Upper lobe of right lung (tissue), 1 donor: Measurements from ENCODE around the gene CUX1. TPM values are rescaled to one million over a fixed set of nuclear protein-coding genes. Genes with fewer than 3 reads are reported as not detected.
A peak's percentile ranks its signal among the peaks of the same experiment; 100 is the strongest.

ENCODE experiments used
- ATAC-seq: fragments of 200-7000 bp; cut with Tn5 transposase; one replicate; pipeline ENCODE4 v1.9.1; 2020; ENCODE audit warnings: mild to moderate bottlenecking, moderate library complexity
- DNase-seq: peaks from one replicate; pipeline ENCODE4 v3.0.0-alpha.2; 2020
- H3K27ac ChIP-seq: fragments of 200-600 bp; one replicate; pipeline ENCODE4 v1.8.0; 2022
- H3K27me3 ChIP-seq: fragments of 200-600 bp; one replicate; pipeline ENCODE4 v1.8.0; 2022; ENCODE audit warnings: mild to moderate bottlenecking
- H3K36me3 ChIP-seq: fragments of 200-600 bp; one replicate; pipeline ENCODE4 v1.8.0; 2022
- H3K4me1 ChIP-seq: fragments of 200-600 bp; one replicate; pipeline ENCODE4 v1.8.0; 2022
- H3K4me3 ChIP-seq: fragments of 200-600 bp; one replicate; pipeline ENCODE4 v1.8.0; 2022; ENCODE audit warnings: mild to moderate bottlenecking
- H3K9me3 ChIP-seq: fragments of 200-600 bp; one replicate; pipeline ENCODE4 v1.8.0; 2022
- CTCF ChIP-seq: fragments of 200-600 bp; IDR thresholded peaks from one replicate; pipeline ENCODE4 v1.8.0; 2022; ENCODE audit warnings: antibody characterized with exemption
- intact Hi-C: fragments of 100-400 bp; cut with DNase I; formaldehyde crosslinking; loops from one replicate; pipeline ENCODE4 v1.11.0; 2022
- total RNA-seq: library from RNA; stranded (reverse); fragmentation: NEBNext Ultra II Directional; extraction: Animal tissue kit (Norgen Biotek cat#: 25700); gene quantifications from one replicate; pipeline ENCODE4 v1.2.1, GENCODE V29; 2021
- donor health status: DM: no; HTN: yes; CAD: no; lungs with severe emphysema.

CUX1 gene
- total RNA-seq, 1 donor from 2014 or later = 132 TPM

DNA sequence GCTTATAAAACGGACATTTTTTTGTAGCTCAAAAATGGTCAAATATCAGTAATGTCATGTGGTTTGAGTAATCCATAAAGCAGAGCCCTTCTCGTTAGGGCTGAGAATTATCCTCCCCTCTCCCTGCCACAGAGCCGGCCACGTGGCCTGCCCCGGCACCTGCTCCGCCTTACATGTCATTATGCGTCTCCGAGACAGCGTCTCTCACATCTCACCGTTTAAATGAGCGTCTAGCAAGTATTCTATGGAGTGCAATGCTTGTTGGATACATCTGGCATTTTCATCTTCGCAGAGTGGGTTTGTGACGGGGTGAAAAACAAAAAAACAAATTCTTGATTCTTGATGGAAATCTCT lies 86.1 kb downstream of the CUX1 start:
- Histone ChIP-seq H3K9me3 (no peaks in the 10 kb centered on the region), H3K4me1 (no peaks in the 10 kb centered on the region), H3K27ac (no peak overlapping the region), H3K27me3 (no peaks in the 10 kb centered on the region), H3K36me3 (no peaks in the 10 kb centered on the region), H3K4me3 (no peak overlapping the region)
- DNase-seq (no peak), ATAC-seq (no peak)
- TF ChIP-seq CTCF = no peak
- intact Hi-C loops = no loop called here

DNA sequence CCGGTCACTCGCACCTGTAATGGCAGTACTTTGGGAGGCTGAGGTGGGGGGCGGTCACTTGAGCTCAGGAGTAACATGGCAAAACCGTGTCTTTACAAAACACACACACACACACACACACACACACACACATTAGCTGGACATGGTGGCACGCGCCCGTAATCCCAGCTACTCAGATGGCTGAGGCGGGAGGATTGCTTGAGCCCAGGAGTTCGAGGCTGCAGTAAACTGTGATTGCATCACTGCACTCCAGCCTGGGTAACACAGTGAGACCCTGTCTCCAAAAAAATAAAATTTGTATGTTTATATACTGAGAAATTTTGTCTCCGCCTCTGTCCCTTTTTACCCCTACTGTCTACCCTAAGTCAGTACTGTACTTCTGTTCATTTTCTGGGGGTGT lies 86.6 kb downstream of the CUX1 start:
- no peaks in the 10 kb centered on the region for H3K27me3 ChIP-seq
- no peak for TF ChIP-seq CTCF
- no peak overlapping the region for H3K4me3 ChIP-seq
- H3K27ac ChIP-seq = no peak overlapping the region
- no peaks in the 10 kb centered on the region for H3K36me3 ChIP-seq
- H3K4me1 ChIP-seq = no peaks in the 10 kb centered on the region
- DNase-seq = no peak
- no peaks in the 10 kb centered on the region for H3K9me3 ChIP-seq
- intact Hi-C loops = no loop called here
- ATAC-seq = no peak

GRCh38 chr7:101905203-101905865 lies 87.9 kb downstream of the CUX1 start:
- H3K27me3 ChIP-seq = no peaks in the 10 kb centered on the region
- H3K4me3 ChIP-seq = no peak overlapping the region
- intact Hi-C loops = no loop called here

DNA sequence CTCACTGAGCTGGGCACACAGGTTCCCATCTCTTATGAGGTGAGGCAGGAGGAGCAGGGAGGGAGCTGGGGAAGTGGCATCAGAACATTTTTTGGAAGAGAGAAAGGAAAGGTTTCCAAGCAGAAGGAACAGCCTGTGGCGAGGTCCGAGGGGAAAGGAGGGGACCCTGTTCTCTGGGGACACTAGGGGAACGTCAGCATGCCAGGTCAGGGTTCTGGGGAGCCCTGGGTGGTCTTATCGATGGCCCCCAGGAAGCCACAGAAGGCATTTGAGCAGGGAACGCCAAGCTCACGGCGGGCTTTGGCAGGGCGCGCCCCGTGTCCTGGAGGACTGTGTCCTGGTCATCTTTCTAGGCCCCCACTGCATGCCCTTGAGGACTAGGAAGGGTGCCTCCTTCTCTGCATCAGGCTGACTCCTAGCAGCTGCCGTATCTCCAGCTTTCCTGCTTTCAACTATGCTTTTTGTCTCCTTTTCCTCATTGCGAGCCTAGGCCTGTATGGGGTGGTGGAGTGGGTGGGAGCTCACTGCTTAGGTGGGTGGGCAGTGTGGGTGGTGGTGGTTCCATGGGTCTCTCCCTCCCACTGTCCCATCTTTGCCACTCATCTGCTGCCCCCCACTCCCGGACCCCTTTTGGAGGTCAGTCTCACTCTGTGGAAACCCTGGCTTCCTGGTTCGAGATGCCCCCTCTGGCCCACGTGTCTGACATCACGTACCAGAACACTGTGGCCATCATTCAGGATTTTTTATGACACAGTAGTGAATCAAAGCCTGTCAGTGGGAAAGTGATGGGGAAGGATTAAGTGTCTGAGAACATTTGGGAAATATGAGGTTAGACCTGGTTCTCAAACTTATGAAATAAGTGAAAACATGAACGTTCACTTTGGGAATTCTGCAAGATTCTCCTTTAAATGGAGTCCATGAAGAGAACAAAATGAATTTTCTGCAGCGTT lies 89.1 kb downstream of the CUX1 start:
- H3K4me3 ChIP-seq = no peak overlapping the region
- no peak overlapping the region for H3K27ac ChIP-seq
- no peak for TF ChIP-seq CTCF
- ATAC-seq (no peak), DNase-seq (no peak)
- no peaks in the 10 kb centered on the region for H3K9me3 ChIP-seq
- H3K36me3 ChIP-seq = no peaks in the 10 kb centered on the region
- intact Hi-C loops = no loop called here
- H3K27me3 ChIP-seq = no peaks in the 10 kb centered on the region
- peaks cover 2% of the 10 kb centered on the region for H3K4me1 ChIP-seq

More at GRCh38 chr7:101905203-101905865, 87.9 kb downstream of the CUX1 start:
- ATAC-seq (no peak), DNase-seq (no peak)
- H3K9me3 ChIP-seq = no peaks in the 10 kb centered on the region
- H3K36me3 ChIP-seq = no peaks in the 10 kb centered on the region
- no peak overlapping the region for H3K27ac ChIP-seq
- TF ChIP-seq CTCF = no peak
- H3K4me1 ChIP-seq = no peaks in the 10 kb centered on the region

DNA sequence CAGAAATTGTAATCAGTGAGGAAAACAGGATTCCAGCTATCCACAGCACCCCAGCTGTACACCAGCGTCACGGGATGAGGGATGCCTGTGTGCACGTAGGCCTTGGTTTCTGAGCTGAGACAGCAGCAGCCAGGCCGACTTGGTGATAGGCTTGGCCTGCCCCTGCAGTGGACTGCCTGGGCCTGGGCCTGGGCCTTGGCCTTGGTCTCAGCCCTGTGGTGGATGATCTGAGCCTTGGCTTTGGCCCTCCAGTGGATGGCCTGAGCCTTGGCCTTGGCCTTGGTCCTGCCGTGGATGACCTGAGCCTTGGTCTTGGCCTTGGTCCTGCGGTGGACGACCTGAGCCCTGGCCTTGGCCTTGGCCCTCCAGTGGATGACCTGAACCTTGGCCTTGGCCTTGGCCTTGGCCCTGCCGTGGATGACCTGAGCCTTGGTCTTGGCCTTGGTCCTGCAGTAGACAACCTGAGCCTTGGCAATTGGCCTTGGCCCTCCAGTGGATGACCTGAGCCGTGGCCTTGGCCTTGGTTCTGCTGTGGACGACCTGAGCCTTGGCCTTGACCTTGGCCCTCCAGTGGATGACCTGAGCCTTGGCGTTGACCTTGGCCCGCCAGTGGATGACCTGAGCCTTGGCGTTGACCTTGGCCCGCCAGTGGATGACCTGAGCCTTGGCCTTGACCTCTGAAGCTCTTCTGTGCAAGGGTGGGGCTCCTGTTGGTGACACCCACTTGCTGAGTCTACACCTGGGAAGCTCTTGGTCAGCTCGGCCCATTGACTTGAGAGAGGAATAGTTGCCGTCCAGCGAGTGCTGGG lies 93.8 kb downstream of the CUX1 start:
- H3K4me3 ChIP-seq = no peak overlapping the region
- DNase-seq (peak; percentile 55), ATAC-seq (peak; percentile 29)
- intact Hi-C loops = no loop called here
- peaks cover 4% of the 10 kb centered on the region for H3K36me3 ChIP-seq
- H3K27ac ChIP-seq = peak overlapping the region; percentile 45
- no peak for TF ChIP-seq CTCF
- no peaks in the 10 kb centered on the region for H3K9me3 ChIP-seq
- no peaks in the 10 kb centered on the region for H3K27me3 ChIP-seq
- H3K4me1 ChIP-seq = peaks cover 23% of the 10 kb centered on the region
